Activated effector memory CD4-positive, alpha-beta T cell treated with anti-CD3 and anti-CD28 coated beads, Interleukin-2, amount 50 U/mL, for 16 hours (primary cell): ENCODE data around the gene MAP7.
A peak's percentile ranks its signal among the peaks of the same experiment; 100 is the strongest.

Source experiments
- DNase-seq: peaks from one replicate; pipeline ENCODE4 v3.0.0-alpha.2; 2020

The MAP7 gene

GRCh38 chr6:136527831-136528230 lies 22.4 kb downstream of the MAP7 start:
- no peak for DNase-seq

GRCh38 chr6:136526937-136527336 lies 23.3 kb downstream of the MAP7 start:
- DNase-seq, result no peak

GRCh38 chr6:136526196-136526930 lies 23.9 kb downstream of the MAP7 start:
- peak; percentile 67 for DNase-seq

- no peak for DNase-seq
These were observed 24.5 kb downstream of the MAP7 start for GRCh38 chr6:136525586-136526195.

GRCh38 chr6:136524936-136525413 lies 25.2 kb downstream of the MAP7 start:
- DNase-seq, result no peak

GRCh38 chr6:136524339-136524935 lies 25.8 kb downstream of the MAP7 start:
- no peak for DNase-seq

- no peak for DNase-seq
These were observed 27.0 kb downstream of the MAP7 start for GRCh38 chr6:136523196-136523595.

- no peak for DNase-seq
These were observed 27.6 kb downstream of the MAP7 start for GRCh38 chr6:136522636-136523035.

- DNase-seq, result no peak
These were observed 28.3 kb downstream of the MAP7 start for GRCh38 chr6:136521911-136522310.

- no peak for DNase-seq
These were observed 28.8 kb downstream of the MAP7 start for GRCh38 chr6:136521427-136521826.

GRCh38 chr6:136520517-136520916 lies 29.7 kb downstream of the MAP7 start:
- no peak for DNase-seq

GRCh38 chr6:136517582-136517981 lies 32.6 kb downstream of the MAP7 start:
- DNase-seq, result no peak

- no peak for DNase-seq
These were observed 33.2 kb downstream of the MAP7 start for GRCh38 chr6:136517002-136517401.

- no peak for DNase-seq
These were observed 35.6 kb downstream of the MAP7 start for GRCh38 chr6:136514591-136514990.

- no peak for DNase-seq
These were observed 38.3 kb downstream of the MAP7 start for GRCh38 chr6:136511926-136512325.

GRCh38 chr6:136511397-136511796 lies 38.8 kb downstream of the MAP7 start:
- no peak for DNase-seq

- DNase-seq, result no peak
These were observed 39.4 kb downstream of the MAP7 start for GRCh38 chr6:136510782-136511181.

- no peak for DNase-seq
These were observed 39.9 kb downstream of the MAP7 start for GRCh38 chr6:136510299-136510698.

GRCh38 chr6:136508725-136509392 lies 41.4 kb downstream of the MAP7 start:
- DNase-seq, result no peak

- DNase-seq, result no peak
These were observed 44.0 kb downstream of the MAP7 start for GRCh38 chr6:136506124-136506799.

- no peak for DNase-seq
These were observed 46.8 kb downstream of the MAP7 start for GRCh38 chr6:136503303-136504029.

GRCh38 chr6:136502786-136503185 lies 47.4 kb downstream of the MAP7 start:
- DNase-seq, result no peak
